A549 treated with CpdA at 1 μM for 4 hours (cell line): ENCODE data around the gene SYT11. TPM values are rescaled to one million over a fixed set of nuclear protein-coding genes. Genes with fewer than 3 reads are reported as not detected.

Source experiments
- total RNA-seq: library from RNA; stranded (reverse); fragments of 200-300 nt; extraction: Qiagen RNA extraction; gene quantifications from 5 replicates; pipeline ENCODE4 v1.2.3, GENCODE V29; 2022; ENCODE audit warnings: low read depth

SYT11 gene
- total RNA-seq = 0.96 to 1.4 TPM (median 1.3 TPM) in 5 replicates

GRCh38 chr1:155859234-155859829 lies at the start of gene SYT11:
TSS of gene SYT11 (plus strand) at chr1:155859567. CDS start at chr1:155859762, 195 bp downstream.

GRCh38 chr1:155856975-155857930 lies 2.1 kb upstream of the SYT11 start, which contains the start of gene GON4L:
TSS of gene GON4L (minus strand) at chr1:155857214. CDS start at chr1:155853780, 3,434 bp downstream.

DNA sequence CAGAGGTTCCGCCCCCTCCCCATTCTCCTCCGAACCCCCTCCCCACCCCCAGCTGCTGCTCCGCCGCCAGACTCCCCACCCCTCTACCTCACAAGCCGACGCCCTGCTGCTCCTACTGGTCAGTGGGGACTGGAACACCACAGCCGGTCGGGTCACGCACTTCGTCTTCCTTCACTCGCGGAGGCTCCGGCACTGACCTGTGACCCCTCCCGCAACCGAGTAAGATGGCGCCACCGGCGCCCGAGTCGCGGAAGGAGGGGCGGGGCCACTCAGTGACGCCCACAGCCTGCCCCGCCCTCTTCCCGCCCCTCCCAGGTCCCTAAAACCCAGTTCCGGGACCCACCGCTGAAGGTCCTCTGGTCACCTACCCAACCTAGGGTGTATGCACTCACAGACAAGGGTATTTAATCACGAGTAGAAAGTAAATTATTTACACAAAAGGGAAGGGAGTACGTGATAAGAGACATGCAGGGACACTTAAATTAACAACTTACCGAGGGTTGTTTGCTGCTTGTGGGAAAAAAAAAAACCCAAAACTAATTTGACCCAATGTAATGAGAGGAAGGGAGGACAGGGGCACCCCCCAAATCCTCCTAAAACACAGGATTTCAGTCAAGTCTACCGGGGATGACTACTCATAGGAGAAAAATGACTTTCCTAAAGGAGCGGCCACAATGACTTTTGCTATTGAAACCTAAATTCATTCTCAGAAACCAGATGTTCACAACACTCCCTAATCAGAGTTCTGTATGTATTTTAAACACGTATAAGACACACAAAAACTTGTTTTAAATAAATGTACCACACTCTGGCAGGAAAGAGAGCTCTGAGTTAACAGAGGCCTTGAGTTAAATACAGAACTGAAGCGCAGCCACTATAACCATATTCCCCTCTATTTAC lies 52.0 kb downstream of the SYT11 start, which contains the start of gene RIT1:
Gene RIT1, minus strand, starts transcription at position 194 of the 900 bp plus-strand sequence. CDS start 588 bp downstream, outside the sequence.

DNA sequence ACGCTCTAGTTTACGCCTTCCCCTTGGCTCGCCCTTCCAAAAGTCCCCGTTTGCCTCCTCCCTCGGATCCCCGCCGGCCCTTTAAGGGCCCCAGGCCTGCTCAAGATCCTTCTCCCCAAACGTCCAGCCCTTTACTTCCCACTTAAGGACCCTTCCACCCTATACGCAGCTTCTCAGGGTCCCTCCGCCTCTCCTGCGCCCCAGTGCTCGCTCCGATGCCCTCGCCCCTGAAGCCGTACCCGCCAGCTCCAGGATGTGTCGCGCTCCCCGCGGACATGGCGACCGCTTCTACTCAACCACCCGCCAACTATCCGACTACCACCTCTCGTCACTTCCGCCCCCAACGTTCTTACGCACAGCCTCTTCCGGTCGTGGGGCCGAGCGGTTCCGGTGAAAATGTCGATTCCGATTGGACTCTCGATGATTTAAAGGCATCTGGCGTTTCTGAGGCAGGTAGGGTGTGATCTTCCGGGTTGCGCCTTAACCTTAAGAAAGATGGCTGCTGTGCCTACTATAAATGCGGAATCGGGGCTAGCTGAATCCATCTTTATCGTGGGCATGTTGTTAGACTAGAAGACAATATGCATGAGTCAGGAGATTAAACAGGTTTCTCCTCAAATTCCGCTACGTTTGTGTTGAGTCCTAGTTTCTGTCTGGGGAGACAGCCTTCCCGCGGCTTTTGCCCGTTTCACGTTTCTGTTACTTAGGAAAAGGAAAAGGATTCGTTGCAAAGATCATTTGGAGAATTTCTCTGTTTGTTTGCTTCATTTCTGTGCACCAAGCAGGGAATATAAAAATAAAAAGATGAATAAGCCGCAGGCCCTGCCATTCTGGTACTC lies 74.9 kb downstream of the SYT11 start, which contains the start of gene KHDC4:
Gene KHDC4, minus strand, starts transcription at position 317 of the 839 bp plus-strand sequence. Its CDS starts 40 bp downstream, at position 277.

Other genes starting within 250 kb of the SYT11 start
- gene MSTO1, start 249.3 kb upstream of the SYT11 start, total RNA-seq = 37.9 to 46.3 TPM (median 44.5 TPM) in 5 replicates
- 43.0 to 49.5 TPM (median 45.9 TPM) in 5 replicates for gene YY1AP1, start 170.8 kb upstream of the SYT11 start, total RNA-seq
- 116 to 145 TPM (median 121 TPM) in 5 replicates for gene DAP3, start 170.5 kb upstream of the SYT11 start, total RNA-seq
- 14.4 to 16.0 TPM (median 14.7 TPM) in 5 replicates for gene GON4L, start 2.4 kb upstream of the SYT11 start, total RNA-seq
- gene RIT1, start 51.8 kb downstream of the SYT11 start, total RNA-seq = 24.9 to 29.1 TPM (median 26.3 TPM) in 5 replicates
- gene KHDC4, start 74.8 kb downstream of the SYT11 start, total RNA-seq = 24.5 to 30.9 TPM (median 27.3 TPM) in 5 replicates
- not detected in 5 replicates for gene RXFP4, start 82.1 kb downstream of the SYT11 start, total RNA-seq
- 35.4 to 46.0 TPM (median 38.5 TPM) in 5 replicates for gene ARHGEF2, start 119.0 kb downstream of the SYT11 start, total RNA-seq
- 261 to 286 TPM (median 280 TPM) in 5 replicates for gene SSR2, start 161.4 kb downstream of the SYT11 start, total RNA-seq
- 36.3 to 46.5 TPM (median 45.1 TPM) in 5 replicates for gene UBQLN4, start 194.2 kb downstream of the SYT11 start, total RNA-seq
- 152 to 166 TPM (median 161 TPM) in 5 replicates for gene LAMTOR2, start 195.2 kb downstream of the SYT11 start, total RNA-seq
- gene RAB25, start 201.6 kb downstream of the SYT11 start, total RNA-seq = 0.31 to 0.36 TPM in 2 of 5 replicates, not detected in the others
- gene MEX3A, start 222.9 kb downstream of the SYT11 start, total RNA-seq = 2.1 to 3.1 TPM (median 2.3 TPM) in 5 replicates